GM18508 (cell line): ENCODE data around the gene NYAP1.
"Not testable (repeated sequence)": the region's sequence is repeated elsewhere in the genome, so short reads cannot be mapped to it uniquely, and the experiment has no call there.

Source experiments
- ATAC-seq: cut with Tn5 transposase; IDR thresholded peaks from one replicate; pipeline ENCODE4 v1.9.1; 2021; ENCODE audit warnings: moderate number of reproducible peaks; ENCODE audit not compliant: insufficient read depth, unreplicated experiment

Gene NYAP1

GRCh38 chr7:100483722-100484672, at the start of gene NYAP1:
TSS of gene NYAP1 (plus strand) at chr7:100483927. CDS start at chr7:100485312, 1,385 bp downstream.
- ATAC-seq, result no peak

GRCh38 chr7:100434297-100435144, 49.2 kb upstream of the NYAP1 start:
- ATAC-seq, result no peak

- no peak for ATAC-seq
Observed at GRCh38 chr7:100435401-100436304, 48.1 kb upstream of the NYAP1 start.

- ATAC-seq, result no peak
Observed at GRCh38 chr7:100437150-100438100, 46.3 kb upstream of the NYAP1 start.

GRCh38 chr7:100438172-100438571, 45.6 kb upstream of the NYAP1 start:
- no peak for ATAC-seq

- not testable (repeated sequence) for ATAC-seq
Observed at GRCh38 chr7:100438731-100439130, 45.0 kb upstream of the NYAP1 start.

- ATAC-seq, result not testable (repeated sequence)
Observed at GRCh38 chr7:100439244-100439643, 44.5 kb upstream of the NYAP1 start.

GRCh38 chr7:100441641-100442535, 41.8 kb upstream of the NYAP1 start:
- no peak for ATAC-seq

GRCh38 chr7:100443096-100443840, 40.5 kb upstream of the NYAP1 start:
- ATAC-seq, result no peak

GRCh38 chr7:100444311-100445278, 39.1 kb upstream of the NYAP1 start:
- no peak for ATAC-seq

GRCh38 chr7:100446040-100446439, 37.7 kb upstream of the NYAP1 start:
- ATAC-seq, result no peak

GRCh38 chr7:100447363-100447762, 36.4 kb upstream of the NYAP1 start:
- ATAC-seq, result not testable (repeated sequence)

GRCh38 chr7:100449190-100449795, 34.4 kb upstream of the NYAP1 start:
- no peak for ATAC-seq

GRCh38 chr7:100452513-100452912, 31.2 kb upstream of the NYAP1 start:
- no peak for ATAC-seq

- not testable (repeated sequence) for ATAC-seq
Observed at GRCh38 chr7:100453854-100454253, 29.9 kb upstream of the NYAP1 start.

GRCh38 chr7:100455206-100455605, 28.5 kb upstream of the NYAP1 start:
- no peak for ATAC-seq
